GM21529 (cell line): ENCODE data around the gene ACSF3.

Experiments
- ATAC-seq: cut with Tn5 transposase; IDR thresholded peaks from one replicate; pipeline ENCODE4 v1.9.1; 2021; ENCODE audit not compliant: unreplicated experiment

The ACSF3 gene

GRCh38 chr16:89094252-89094879 lies 714 bp downstream of the ACSF3 start:
- peak; percentile 2 for ATAC-seq

- ATAC-seq = no peak
Measured at GRCh38 chr16:89094880-89095258, 1.2 kb downstream of the ACSF3 start.

GRCh38 chr16:89095491-89095951 lies 1.9 kb downstream of the ACSF3 start:
- ATAC-seq = no peak

GRCh38 chr16:89096042-89096717 lies 2.5 kb downstream of the ACSF3 start:
- ATAC-seq = no peak

- no peak for ATAC-seq
Measured at GRCh38 chr16:89096768-89097391, 3.2 kb downstream of the ACSF3 start.

GRCh38 chr16:89097392-89097772 lies 3.7 kb downstream of the ACSF3 start:
- ATAC-seq = peak; percentile 18

GRCh38 chr16:89098767-89099430 lies 5.2 kb downstream of the ACSF3 start:
- no peak for ATAC-seq

GRCh38 chr16:89099905-89100304 lies 6.3 kb downstream of the ACSF3 start:
- no peak for ATAC-seq

GRCh38 chr16:89100601-89101302 lies 7.1 kb downstream of the ACSF3 start:
- no peak for ATAC-seq

GRCh38 chr16:89101303-89102040 lies 7.8 kb downstream of the ACSF3 start:
- no peak for ATAC-seq

GRCh38 chr16:89102041-89102471 lies 8.4 kb downstream of the ACSF3 start:
- ATAC-seq = no peak

GRCh38 chr16:89102481-89103073 lies 8.9 kb downstream of the ACSF3 start:
- ATAC-seq = no peak

- ATAC-seq = no peak
Measured at GRCh38 chr16:89103156-89103555, 9.5 kb downstream of the ACSF3 start.

- ATAC-seq = no peak
Measured at GRCh38 chr16:89103781-89104180, 10.1 kb downstream of the ACSF3 start.

- ATAC-seq = no peak
Measured at GRCh38 chr16:89104303-89104702, 10.7 kb downstream of the ACSF3 start.

GRCh38 chr16:89104930-89105571 lies 11.4 kb downstream of the ACSF3 start:
- no peak for ATAC-seq

- ATAC-seq = no peak
Measured at GRCh38 chr16:89105599-89106151, 12.0 kb downstream of the ACSF3 start.

- ATAC-seq = no peak
Measured at GRCh38 chr16:89106533-89107202, 13.0 kb downstream of the ACSF3 start.

GRCh38 chr16:89107203-89107582 lies 13.5 kb downstream of the ACSF3 start:
- ATAC-seq = no peak
